ENCODE measurements around the gene ALCAM.

Gene ALCAM

GRCh38 chr3:105459566-105460290, 93.0 kb downstream of the ALCAM start:
- no peak overlapping the region for H3K27ac ChIP-seq

GRCh38 chr3:105463620-105464019, 96.9 kb downstream of the ALCAM start:
- no peak overlapping the region for H3K27ac ChIP-seq
- TF ChIP-seq CTCF (conservative IDR thresholded peaks at IDR 0.05), result no peak
- TF ChIP-seq ZFX (IDR thresholded peaks at IDR 0.05), result no peak

More at GRCh38 chr3:105459566-105460290, 93.0 kb downstream of the ALCAM start:
- TF ChIP-seq ZFX (IDR thresholded peaks at IDR 0.05) (no peak), CTCF (conservative IDR thresholded peaks at IDR 0.05) (no peak)

DNA sequence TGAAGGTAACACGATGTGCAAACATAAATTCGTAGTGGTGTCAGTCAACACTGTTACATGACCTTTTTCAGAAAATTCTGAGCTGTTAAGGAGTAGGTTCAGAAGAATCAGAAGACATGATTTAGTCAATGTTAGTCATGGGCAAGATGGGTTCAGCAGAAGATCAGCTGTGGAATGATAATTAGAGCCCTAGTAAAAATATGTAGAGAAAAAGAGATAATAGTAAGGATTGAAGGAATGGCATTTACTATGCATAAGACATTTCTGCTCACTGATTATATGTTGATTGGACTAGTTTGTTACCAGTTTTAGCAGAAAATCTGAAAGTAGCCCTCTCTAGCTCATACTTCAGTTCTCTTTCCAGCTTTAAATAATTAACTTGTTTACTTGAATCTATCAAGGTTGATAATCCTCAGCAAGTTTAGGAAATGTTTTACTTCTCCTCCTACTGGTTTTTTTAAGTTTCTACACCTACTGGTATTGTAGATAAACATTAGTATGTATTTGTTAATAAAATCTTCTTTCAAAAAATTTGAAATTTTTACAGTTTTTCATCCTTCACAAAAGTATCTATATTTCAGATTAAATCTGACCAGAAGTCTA, 98.6 kb downstream of the ALCAM start:
- no peak for TF ChIP-seq CTCF (conservative IDR thresholded peaks at IDR 0.05)
- TF ChIP-seq ZFX (IDR thresholded peaks at IDR 0.05), result no peak

GRCh38 chr3:105466072-105466471, 99.4 kb downstream of the ALCAM start:
- no peak overlapping the region for H3K27ac ChIP-seq
- TF ChIP-seq ZFX (IDR thresholded peaks at IDR 0.05), result no peak

More for the DNA sequence above, 98.6 kb downstream of the ALCAM start:
- H3K27ac ChIP-seq, result no peak overlapping the region

DNA sequence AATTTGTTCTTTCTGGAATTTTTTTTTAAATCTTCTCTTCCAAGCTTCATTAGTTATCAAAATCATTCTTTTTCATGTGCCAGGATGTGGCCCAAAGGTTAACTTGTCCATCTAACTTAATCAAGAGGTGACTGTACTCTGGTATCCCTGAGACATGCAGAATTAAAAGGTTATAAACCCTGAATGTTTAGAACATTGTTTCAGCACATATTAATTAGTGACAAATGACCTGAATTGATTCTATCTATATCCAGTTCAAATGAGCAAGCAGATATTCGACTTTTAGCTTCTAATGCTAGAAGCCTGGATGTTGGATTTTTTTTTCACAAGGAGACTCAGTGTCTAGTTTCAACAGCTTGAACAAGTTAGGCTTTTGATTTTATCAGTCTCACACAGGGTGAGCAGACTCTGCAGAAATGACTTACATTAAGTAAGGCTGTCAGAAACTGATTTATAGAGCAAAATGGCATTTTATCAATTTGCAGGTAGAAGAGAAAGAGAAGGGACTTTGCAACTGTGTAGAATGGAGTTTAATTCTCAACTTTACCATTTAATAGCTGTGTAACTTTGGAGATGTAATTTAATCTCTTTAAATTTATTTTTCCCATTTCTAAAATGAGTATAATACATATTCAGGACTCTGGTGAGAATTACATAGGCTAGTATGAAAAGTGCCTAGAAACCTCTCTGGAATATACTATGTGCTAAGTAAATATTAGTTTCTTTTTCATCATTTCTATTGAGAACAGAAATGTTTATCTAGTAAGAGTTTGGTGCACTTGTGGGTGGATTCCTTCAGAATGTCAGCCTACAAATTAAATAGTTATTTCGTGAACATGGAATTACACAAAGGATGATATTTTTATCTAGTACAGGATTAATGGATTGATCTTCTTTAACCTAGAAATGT, 100.0 kb downstream of the ALCAM start:
- no peak for TF ChIP-seq ZFX (IDR thresholded peaks at IDR 0.05)
- no peak for TF ChIP-seq CTCF (conservative IDR thresholded peaks at IDR 0.05)
- H3K27ac ChIP-seq, result no peak overlapping the region

- no peak overlapping the region for H3K27ac ChIP-seq
- TF ChIP-seq CTCF (conservative IDR thresholded peaks at IDR 0.05), result no peak
- TF ChIP-seq ZFX (IDR thresholded peaks at IDR 0.05), result no peak
Observed at GRCh38 chr3:105470851-105471250, 104.1 kb downstream of the ALCAM start.

DNA sequence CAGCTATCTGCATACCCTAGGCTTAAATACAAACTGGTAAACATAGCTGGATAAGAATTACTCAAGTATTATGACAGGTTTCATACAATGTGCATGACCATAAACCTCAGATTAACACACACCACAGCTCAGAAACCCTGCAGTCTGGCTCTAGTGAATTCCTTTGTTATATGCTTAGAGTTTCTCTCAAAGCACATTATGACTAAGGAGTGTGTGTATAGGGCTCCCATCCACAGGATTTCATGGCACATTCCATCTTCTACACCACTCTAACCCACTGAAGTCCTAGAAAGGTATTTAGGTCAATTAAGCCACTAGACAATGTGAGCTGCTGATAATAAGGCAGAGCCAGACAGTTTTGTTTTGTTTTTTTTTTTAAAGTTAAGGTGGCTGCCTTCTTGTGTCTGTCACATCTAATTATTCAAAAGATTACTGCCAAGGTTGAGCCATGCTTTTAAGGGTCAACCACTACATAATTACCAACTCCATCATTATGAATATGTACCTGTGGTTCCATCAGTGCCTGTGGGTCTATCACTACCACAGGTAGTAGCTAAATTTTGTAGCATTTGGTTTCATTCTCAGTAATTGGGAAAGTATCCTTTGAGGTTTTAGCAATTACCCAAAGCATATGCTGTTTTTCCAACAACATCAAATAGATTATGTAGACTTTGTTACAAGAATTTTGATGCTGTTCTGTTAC, 107.0 kb downstream of the ALCAM start:
- no peak for TF ChIP-seq CTCF (conservative IDR thresholded peaks at IDR 0.05)
- TF ChIP-seq ZFX (IDR thresholded peaks at IDR 0.05), result no peak

More for the DNA sequence above, 107.0 kb downstream of the ALCAM start:
- H3K27ac ChIP-seq, result no peak overlapping the region
